ENCODE data around the gene RDH14.

Gene RDH14

DNA sequence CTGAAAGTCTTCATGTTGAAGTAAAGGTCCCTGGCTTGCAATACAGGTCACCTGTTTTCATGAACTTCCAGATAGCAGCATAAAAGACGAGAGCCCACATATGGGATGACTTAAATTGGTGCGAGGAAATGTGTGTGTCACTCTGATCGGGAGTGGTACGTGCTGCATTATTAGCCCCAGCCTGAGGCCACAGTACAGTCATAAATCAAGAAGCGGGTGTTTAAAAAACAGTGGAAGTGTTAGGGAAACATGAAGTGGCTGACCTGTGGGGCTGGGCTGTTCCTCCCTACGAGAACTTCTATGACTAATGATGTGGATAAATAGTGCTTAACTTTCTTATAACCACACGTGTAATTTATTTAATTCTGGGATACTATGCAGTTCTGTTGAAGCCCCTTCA, 24.4 kb downstream of the RDH14 start:
- DNase-seq (ENCODE audit: low read depth) = peak; percentile 57
- no peak overlapping the region for H3K4me3 ChIP-seq (ENCODE audit: control insufficient read depth, low read depth, low read length)
- no peak for TF ChIP-seq CTCF (conservative IDR thresholded peaks at IDR 0.05; ENCODE audit: control insufficient read depth, insufficient read depth, low read depth, low read length)

- DNase-seq (ENCODE audit: low read depth) = no peak
- no peak overlapping the region for H3K4me3 ChIP-seq (ENCODE audit: control insufficient read depth, low read depth, low read length)
- TF ChIP-seq CTCF (conservative IDR thresholded peaks at IDR 0.05; ENCODE audit: control insufficient read depth, insufficient read depth, low read depth, low read length) = no peak
Observed at GRCh38 chr2:18531194-18531593, 29.3 kb downstream of the RDH14 start.

DNA sequence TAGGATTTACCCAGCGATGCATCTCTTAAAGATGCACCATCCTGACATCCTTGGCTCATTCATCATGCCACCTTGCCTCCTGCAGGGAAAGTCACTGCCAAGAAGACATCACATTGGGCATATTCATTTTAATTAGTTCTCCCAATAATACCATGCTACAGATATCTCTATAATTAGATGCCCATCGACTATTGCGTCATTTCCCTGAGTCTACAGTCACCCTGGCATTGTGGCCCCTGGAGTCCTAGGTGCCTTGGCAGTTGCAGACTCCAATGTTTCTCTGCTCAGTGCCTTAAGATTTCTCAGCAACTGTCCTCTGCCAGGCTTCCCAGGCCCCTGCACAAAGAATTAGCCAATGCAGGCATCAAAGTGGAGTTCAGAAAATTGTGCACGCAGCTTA, 32.6 kb downstream of the RDH14 start:
- no peak for DNase-seq (ENCODE audit: low read depth)
- TF ChIP-seq CTCF (conservative IDR thresholded peaks at IDR 0.05; ENCODE audit: control insufficient read depth, insufficient read depth, low read depth, low read length) = no peak
- H3K4me3 ChIP-seq (ENCODE audit: control insufficient read depth, low read depth, low read length) = no peak overlapping the region

DNA sequence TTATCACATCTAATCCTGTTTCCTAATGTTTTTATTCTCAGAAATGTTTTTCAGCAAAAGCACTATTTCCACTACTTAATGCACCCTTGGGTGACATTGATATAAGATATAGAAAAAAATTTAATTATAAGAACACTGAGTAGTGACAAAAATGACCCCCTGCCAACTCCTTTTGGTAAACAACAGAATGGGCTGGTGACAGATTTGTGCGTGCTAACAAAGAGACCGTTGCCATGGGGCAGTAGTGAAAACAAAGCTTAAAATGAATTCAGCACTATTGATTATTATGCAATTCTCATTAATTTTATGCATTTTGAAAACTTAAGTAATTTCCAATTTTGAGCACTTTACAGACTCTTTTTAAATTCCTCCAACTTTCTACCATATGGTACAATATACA, 33.1 kb downstream of the RDH14 start:
- no peak overlapping the region for H3K4me3 ChIP-seq (ENCODE audit: control insufficient read depth, low read depth, low read length)
- no peak for TF ChIP-seq CTCF (conservative IDR thresholded peaks at IDR 0.05; ENCODE audit: control insufficient read depth, insufficient read depth, low read depth, low read length)
- no peak for DNase-seq (ENCODE audit: low read depth)

DNA sequence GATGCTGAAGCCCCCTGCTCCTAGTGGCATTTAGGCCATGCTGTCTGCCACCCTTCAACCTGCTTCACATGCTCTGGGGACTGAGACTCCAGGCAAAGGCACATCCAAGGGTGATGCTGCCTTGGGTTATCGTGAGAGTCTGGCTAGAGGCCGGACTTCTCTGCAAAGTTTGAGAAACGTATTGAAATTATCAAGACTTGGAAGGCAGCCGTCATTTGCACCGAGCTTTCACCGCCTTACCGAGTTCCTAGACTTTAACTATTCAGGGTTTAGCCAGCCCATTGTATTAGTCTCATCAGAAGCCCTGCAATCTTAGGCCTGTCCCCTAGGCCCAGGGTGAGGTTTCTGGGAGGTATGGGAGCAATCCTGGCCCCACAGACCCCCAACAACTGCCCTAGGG, 34.0 kb downstream of the RDH14 start:
- DNase-seq (ENCODE audit: low read depth) = no peak
- no peak for TF ChIP-seq CTCF (conservative IDR thresholded peaks at IDR 0.05; ENCODE audit: control insufficient read depth, insufficient read depth, low read depth, low read length)

GRCh38 chr2:18525852-18526251, 34.6 kb downstream of the RDH14 start:
- DNase-seq (ENCODE audit: low read depth) = no peak
- no peak overlapping the region for H3K4me3 ChIP-seq (ENCODE audit: control insufficient read depth, low read depth, low read length)
- TF ChIP-seq CTCF (conservative IDR thresholded peaks at IDR 0.05; ENCODE audit: control insufficient read depth, insufficient read depth, low read depth, low read length) = no peak

More for the DNA sequence above, 34.0 kb downstream of the RDH14 start:
- no peak overlapping the region for H3K4me3 ChIP-seq (ENCODE audit: control insufficient read depth, low read depth, low read length)

GRCh38 chr2:18525236-18525635, 35.2 kb downstream of the RDH14 start:
- no peak overlapping the region for H3K4me3 ChIP-seq (ENCODE audit: control insufficient read depth, low read depth, low read length)
- DNase-seq (ENCODE audit: low read depth) = no peak
- TF ChIP-seq CTCF (conservative IDR thresholded peaks at IDR 0.05; ENCODE audit: control insufficient read depth, insufficient read depth, low read depth, low read length) = no peak
